DND-41 (cell line): ENCODE measurements around the gene GANAB.

Experiments used
- ATAC-seq: fragments of 200-7000 bp; cut with Tn5 transposase; 3 replicates; pipeline ENCODE4 v1.9.1; 2021; ENCODE audit warnings: low read depth; ENCODE audit not compliant: insufficient read depth
- DNase-seq: peaks from one replicate; pipeline ENCODE4 v3.0.0-alpha.2; 2020
- H2AFZ ChIP-seq: 2 replicates; pipeline ENCODE4 v1.6.0; 2012; ENCODE audit warnings: low read depth, low read length
- H3K27ac ChIP-seq: 2 replicates; pipeline ENCODE4 v1.5.1; 2012; ENCODE audit warnings: low read length, inconsistent platforms
- H3K27me3 ChIP-seq: fragments of 200-600 bp; sonication (generic); 2 replicates; pipeline ENCODE4 v1.6.0; 2012; ENCODE audit warnings: low read length, mild to moderate bottlenecking, inconsistent platforms; ENCODE audit not compliant: insufficient read depth, poor library complexity
- H3K36me3 ChIP-seq: 2 replicates; pipeline ENCODE4 v1.5.1; 2012; ENCODE audit warnings: low read length, inconsistent platforms; ENCODE audit not compliant: insufficient read depth
- H3K4me1 ChIP-seq: 2 replicates; pipeline ENCODE4 v1.5.1; 2012; ENCODE audit warnings: mild to moderate bottlenecking, low read length; ENCODE audit not compliant: insufficient read depth
- H3K4me2 ChIP-seq: 2 replicates; pipeline ENCODE4 v1.6.0; 2012; ENCODE audit warnings: mild to moderate bottlenecking, moderate library complexity, low read length, inconsistent platforms; ENCODE audit not compliant: insufficient read depth
- H3K4me3 ChIP-seq, 2 experiments: fragments of 200-600 bp in 1 of 2; shearing (Covaris generic) in 1 of 2; 2 replicates each; pipeline ENCODE4 v1.5.1; 2012 to 2016; ENCODE audit warnings: inconsistent platforms in 2 of 2, low read length in 2 of 2, mild to moderate bottlenecking in 2 of 2, low read depth in 1 of 2, moderate library complexity in 1 of 2
- H3K79me2 ChIP-seq: 2 replicates; pipeline ENCODE4 v1.6.0; 2012; ENCODE audit warnings: low read length, inconsistent platforms; ENCODE audit not compliant: insufficient read depth
- H3K9ac ChIP-seq: 2 replicates; pipeline ENCODE4 v1.6.0; 2012; ENCODE audit warnings: low read depth, mild to moderate bottlenecking, inconsistent platforms, low read length, moderate library complexity
- H3K9me3 ChIP-seq: 2 replicates; pipeline ENCODE4 v1.5.1; 2012; ENCODE audit warnings: low read length, moderate library complexity, mild to moderate bottlenecking, inconsistent platforms; ENCODE audit not compliant: insufficient read depth, severe bottlenecking
- H4K20me1 ChIP-seq: 2 replicates; pipeline ENCODE4 v1.6.0; 2012; ENCODE audit warnings: low read length; ENCODE audit not compliant: insufficient read depth
- CTCF ChIP-seq: IDR thresholded peaks from 2 replicates; pipeline ENCODE4 v1.5.1; 2012; ENCODE audit warnings: borderline replicate concordance, low read length, moderate library complexity, mild to moderate bottlenecking; ENCODE audit not compliant: poor library complexity, severe bottlenecking; ENCODE audit errors: extremely low read depth
- EZH2 ChIP-seq: IDR thresholded peaks from 3 replicates; pipeline ENCODE4 v1.6.1; 2012; ENCODE audit warnings: borderline replicate concordance, low read depth, mild to moderate bottlenecking, moderate library complexity, low read length, inconsistent platforms; ENCODE audit not compliant: severe bottlenecking

GANAB gene

GRCh38 chr11:62647609-62648005, 1.2 kb upstream of the GANAB start:
- Histone ChIP-seq H4K20me1 (peaks cover 14% of the 10 kb centered on the region), H3K36me3 (peaks cover 48% of the 10 kb centered on the region), H3K9me3 (no peaks in the 10 kb centered on the region), H3K27me3 (no peaks in the 10 kb centered on the region), H3K4me3 (no peak overlapping the region), H2AFZ (no peak overlapping the region), H3K27ac (peak overlapping the region; percentile 66; the same call in 1 of the 2 replicates), H3K9ac (peak overlapping the region; percentile 43), H3K4me1 (peaks cover 51% of the 10 kb centered on the region), H3K4me2 (peak overlapping the region; percentile 70), H3K79me2 (peaks cover 81% of the 10 kb centered on the region)
- DNase-seq (no peak), ATAC-seq (no peak)
- TF ChIP-seq EZH2 (no peak), CTCF (no peak)

GRCh38 chr11:62646825-62647608, 604 bp upstream of the GANAB start:
- ATAC-seq (no peak; the same call in 2 of the 3 replicates), DNase-seq (no peak)
- TF ChIP-seq CTCF (no peak), EZH2 (no peak)
- H3K9me3 ChIP-seq = no peaks in the 10 kb centered on the region
- H4K20me1 ChIP-seq = peaks cover 16% of the 10 kb centered on the region
- peak overlapping the region in 1 of 2 experiments; percentile 49; a peak in 2 of 4 replicates for H3K4me3 ChIP-seq
- no peaks in the 10 kb centered on the region for H3K27me3 ChIP-seq
- peaks cover 81% of the 10 kb centered on the region for H3K79me2 ChIP-seq
- peak overlapping the region; percentile 43 for H3K9ac ChIP-seq
- H3K36me3 ChIP-seq = peaks cover 49% of the 10 kb centered on the region
- H3K27ac ChIP-seq = peak overlapping the region; percentile 66
- H3K4me1 ChIP-seq = peaks cover 45% of the 10 kb centered on the region
- peak overlapping the region; percentile 70 for H3K4me2 ChIP-seq
- H2AFZ ChIP-seq = peak overlapping the region; percentile 48; the same call in 1 of the 2 replicates

GRCh38 chr11:62645671-62645945, 805 bp downstream of the GANAB start:
- Histone ChIP-seq H3K4me2 (peak overlapping the region; percentile 85), H3K36me3 (peaks cover 47% of the 10 kb centered on the region), H3K4me1 (peaks cover 36% of the 10 kb centered on the region), H3K27me3 (no peaks in the 10 kb centered on the region), H4K20me1 (peaks cover 16% of the 10 kb centered on the region), H2AFZ (peak overlapping the region; percentile 72; the same call in 1 of the 2 replicates), H3K9ac (peak overlapping the region; percentile 92), H3K9me3 (no peaks in the 10 kb centered on the region), H3K79me2 (peaks cover 82% of the 10 kb centered on the region), H3K4me3 (peak overlapping the region; percentile 37 to 63; a peak in 3 of 4 replicates), H3K27ac (peak overlapping the region; percentile 87)
- ATAC-seq = no peak
- no peak for DNase-seq
- no peak for TF ChIP-seq CTCF
- TF ChIP-seq EZH2 = no peak
